SK-N-SH treated with all-trans-retinoic acid at 6 μM for 48 hours (cell line): ENCODE results near the gene FAM3D.

Source experiments
- ATAC-seq: fragments of 200-7000 bp; cut with Tn5 transposase; 3 replicates; pipeline ENCODE4 v1.9.1; 2020; ENCODE audit warnings: mild to moderate bottlenecking, moderate library complexity
- ARNTL ChIP-seq: fragments of 450-650 bp; formaldehyde crosslinking; IDR thresholded peaks from 2 replicates; pipeline ENCODE4 v1.5.0; 2020; ENCODE audit warnings: low read depth, mild to moderate bottlenecking, moderate library complexity, borderline replicate concordance
- BACH2 ChIP-seq: fragments of 250-450 bp; sonication (Bioruptor Pico); IDR thresholded peaks from 2 replicates; pipeline ENCODE4 v1.9.0; 2021; ENCODE audit warnings: mild to moderate bottlenecking, borderline replicate concordance
- CSRNP3 ChIP-seq: fragments of 250-450 bp; sonication (Bioruptor Pico); IDR thresholded peaks from 2 replicates; pipeline ENCODE4 v1.5.1; 2021; ENCODE audit warnings: mild to moderate bottlenecking, moderate library complexity
- ESRRG ChIP-seq: fragments of 250-450 bp; sonication (Bioruptor Pico); IDR thresholded peaks from 2 replicates; pipeline ENCODE4 v1.6.1; 2021; ENCODE audit warnings: mild to moderate bottlenecking
- ISL1 ChIP-seq: fragments of 250-450 bp; sonication (Bioruptor Pico); IDR thresholded peaks from 2 replicates; pipeline ENCODE4 v2.1.2; 2022; ENCODE audit warnings: mild to moderate bottlenecking, moderate library complexity
- OSR1 ChIP-seq: fragments of 250-450 bp; sonication (Bioruptor Pico); IDR thresholded peaks from 2 replicates; pipeline ENCODE4 v1.8.0; 2022; ENCODE audit warnings: moderate library complexity, mild to moderate bottlenecking, inconsistent platforms
- PATZ1 ChIP-seq: fragments of 250-450 bp; sonication (Bioruptor Pico); IDR thresholded peaks from 2 replicates; pipeline ENCODE4 v1.8.0; 2020; ENCODE audit warnings: mild to moderate bottlenecking, moderate library complexity, borderline replicate concordance
- PPARA ChIP-seq: fragments of 250-450 bp; sonication (Bioruptor Pico); IDR thresholded peaks from 2 replicates; pipeline ENCODE4 v1.5.0; 2020; ENCODE audit warnings: mild to moderate bottlenecking, borderline replicate concordance
- RARB ChIP-seq: fragments of 250-450 bp; sonication (Bioruptor Pico); IDR thresholded peaks from 2 replicates; pipeline ENCODE4 v1.8.0; 2021; ENCODE audit warnings: mild to moderate bottlenecking, moderate library complexity
- SNAI2 ChIP-seq: fragments of 250-450 bp; sonication (Bioruptor Pico); IDR thresholded peaks from 2 replicates; pipeline ENCODE4 v1.5.0; 2020; ENCODE audit warnings: mild to moderate bottlenecking, moderate library complexity
- TCF4 ChIP-seq: fragments of 250-450 bp; sonication (Bioruptor Pico); IDR thresholded peaks from 2 replicates; pipeline ENCODE4 v1.8.0; 2021; ENCODE audit warnings: mild to moderate bottlenecking, moderate library complexity, borderline replicate concordance
- TSHZ2 ChIP-seq: fragments of 250-450 bp; sonication (Bioruptor Pico); IDR thresholded peaks from 2 replicates; pipeline ENCODE4 v1.5.0; 2020; ENCODE audit warnings: mild to moderate bottlenecking, moderate library complexity
- ZFP3 ChIP-seq: fragments of 250-450 bp; sonication (Bioruptor Pico); IDR thresholded peaks from 2 replicates; pipeline ENCODE4 v1.5.0; 2020; ENCODE audit warnings: mild to moderate bottlenecking, moderate library complexity
- ZFP30 ChIP-seq: fragments of 450-650 bp; formaldehyde crosslinking; IDR thresholded peaks from 2 replicates; pipeline ENCODE4 v1.5.0; 2022; ENCODE audit warnings: mild to moderate bottlenecking, moderate library complexity
- ZNF565 ChIP-seq: fragments of 450-650 bp; formaldehyde crosslinking; conservative IDR thresholded peaks from 2 replicates; pipeline ENCODE4 v1.5.0; 2020; ENCODE audit warnings: low read depth, mild to moderate bottlenecking, moderate library complexity
- ZNF70 ChIP-seq: fragments of 450-650 bp; formaldehyde crosslinking; IDR thresholded peaks from 2 replicates; pipeline ENCODE4 v1.5.0; 2020; ENCODE audit warnings: mild to moderate bottlenecking, moderate library complexity
- ZNF8 ChIP-seq: fragments of 450-650 bp; formaldehyde crosslinking; IDR thresholded peaks from 2 replicates; pipeline ENCODE4 v1.5.0; 2020; ENCODE audit warnings: mild to moderate bottlenecking, moderate library complexity
- TF ChIP-seq, protein P1 (sequence below): fragments of 250-450 bp; sonication (Bioruptor Pico); IDR thresholded peaks from 2 replicates; pipeline ENCODE4 v1.5.1; 2020; ENCODE audit warnings: low read depth, mild to moderate bottlenecking, moderate library complexity

FAM3D gene

GRCh38 chr3:58665405-58665804 lies 1.2 kb downstream of the FAM3D start (continued):
- no peak for TF ChIP-seq ZNF70
- TF ChIP-seq ARNTL (CRISPR knock-in tag), result no peak
- TF ChIP-seq, all 23 proteins: peak for 0

- ATAC-seq, result no peak
Measured at GRCh38 chr3:58664611-58665010, 2.0 kb downstream of the FAM3D start.

GRCh38 chr3:58661836-58662420 lies 4.6 kb downstream of the FAM3D start:
- ATAC-seq, result no peak
- TF ChIP-seq ZNF70 (no peak), BACH2 (CRISPR knock-in tag) (no peak), PPARA (CRISPR knock-in tag) (no peak), OSR1 (CRISPR knock-in tag) (no peak), ZNF565 (CRISPR knock-in tag) (no peak), ZFP30 (CRISPR knock-in tag) (no peak), RARB (CRISPR knock-in tag) (no peak), ARNTL (CRISPR knock-in tag) (no peak), ESRRG (CRISPR knock-in tag) (no peak), ZNF8 (CRISPR knock-in tag) (no peak), TCF4 (CRISPR knock-in tag) (no peak), PATZ1 (CRISPR knock-in tag) (no peak), ZFP3 (no peak), TSHZ2 (CRISPR knock-in tag) (no peak)
- TF ChIP-seq, protein P1, sequence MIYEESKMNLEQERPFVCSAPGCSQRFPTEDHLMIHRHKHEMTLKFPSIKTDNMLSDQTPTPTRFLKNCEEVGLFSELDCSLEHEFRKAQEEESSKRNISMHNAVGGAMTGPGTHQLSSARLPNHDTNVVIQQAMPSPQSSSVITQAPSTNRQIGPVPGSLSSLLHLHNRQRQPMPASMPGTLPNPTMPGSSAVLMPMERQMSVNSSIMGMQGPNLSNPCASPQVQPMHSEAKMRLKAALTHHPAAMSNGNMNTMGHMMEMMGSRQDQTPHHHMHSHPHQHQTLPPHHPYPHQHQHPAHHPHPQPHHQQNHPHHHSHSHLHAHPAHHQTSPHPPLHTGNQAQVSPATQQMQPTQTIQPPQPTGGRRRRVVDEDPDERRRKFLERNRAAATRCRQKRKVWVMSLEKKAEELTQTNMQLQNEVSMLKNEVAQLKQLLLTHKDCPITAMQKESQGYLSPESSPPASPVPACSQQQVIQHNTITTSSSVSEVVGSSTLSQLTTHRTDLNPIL, result no peak

More at GRCh38 chr3:58664611-58665010, 2.0 kb downstream of the FAM3D start:
- TF ChIP-seq PPARA (CRISPR knock-in tag) (no peak), ZFP30 (CRISPR knock-in tag) (no peak), CSRNP3 (CRISPR knock-in tag) (no peak), TSHZ2 (CRISPR knock-in tag) (no peak), ZNF8 (CRISPR knock-in tag) (no peak), ZFP3 (no peak), TCF4 (CRISPR knock-in tag) (no peak), ISL1 (CRISPR knock-in tag) (no peak), SNAI2 (no peak), ARNTL (CRISPR knock-in tag) (no peak), ZNF565 (CRISPR knock-in tag) (no peak), OSR1 (CRISPR knock-in tag) (no peak)
